Aorta (tissue), 5 donors: ENCODE results near the gene DLG3. TPM values are rescaled to one million over a fixed set of nuclear protein-coding genes. Genes with fewer than 3 reads are reported as not detected.

Experiments
- ATAC-seq: fragments of 200-7000 bp; cut with Tn5 transposase; one replicate; pipeline ENCODE4 v1.9.1; 2022; ENCODE audit warnings: moderate library complexity; ENCODE audit not compliant: low FRiP score
- DNase-seq, 2 donors: peaks; one replicate each; pipeline ENCODE4 v3.0.0-alpha.2; 2020
- H3K27ac ChIP-seq, 2 donors: one replicate each; pipeline ENCODE4 v1.5.1; 2013; ENCODE audit warnings: low read length in 2 of 2, mild to moderate bottlenecking in 2 of 2, moderate library complexity in 2 of 2, control low read depth in 1 of 2, inconsistent platforms in 1 of 2, low read depth in 1 of 2
- H3K27me3 ChIP-seq, 2 donors: one replicate each; pipeline ENCODE4 v1.6.1; 2013; ENCODE audit warnings: control low read depth in 1 of 2, low read length in 1 of 2, mild to moderate bottlenecking in 1 of 2, moderate library complexity in 1 of 2; ENCODE audit not compliant: insufficient read depth in 2 of 2, control insufficient read depth in 1 of 2
- H3K36me3 ChIP-seq, 2 donors: one replicate each; pipeline ENCODE4 v1.6.1; 2013; ENCODE audit warnings: control low read depth in 1 of 2, low read length in 1 of 2, mild to moderate bottlenecking in 1 of 2; ENCODE audit not compliant: insufficient read depth in 2 of 2, control insufficient read depth in 1 of 2
- H3K4me1 ChIP-seq, 2 donors: one replicate each; pipeline ENCODE4 v1.6.1; 2013; ENCODE audit warnings: low read length in 2 of 2, control low read depth in 1 of 2, mild to moderate bottlenecking in 1 of 2, moderate library complexity in 1 of 2; ENCODE audit not compliant: insufficient read depth in 2 of 2, control insufficient read depth in 1 of 2
- H3K4me3 ChIP-seq, 2 donors: one replicate each; pipeline ENCODE4 v1.5.1; 2013; ENCODE audit warnings: low read length in 2 of 2, control low read depth in 1 of 2, mild to moderate bottlenecking in 1 of 2
- H3K9me3 ChIP-seq: one replicate; pipeline ENCODE4 v1.6.1; 2013; ENCODE audit warnings: mild to moderate bottlenecking, low read length; ENCODE audit not compliant: control insufficient read depth
- WGBS, 2 donors: extraction: QIAGEN DNeasy Blood & Tissue Kit; methylation state at CpG; one replicate each; pipeline ENCODE4 v1.1.7; 2013; 5-methylcytosine and 5-hydroxymethylcytosine counted together
- intact Hi-C, 2 donors: fragments of 100-400 bp; cut with DNase I; formaldehyde crosslinking; loops; one replicate each; pipeline versions ENCODE4 v1.14.2 to v1.15.0; 2022
- polyA plus RNA-seq, 2 donors: library from polyadenylated mRNA; stranded (reverse); fragments of 200-250 nt; gene quantifications; one replicate each; pipeline ENCODE4 v1.2.3, GENCODE V29; 2013
- total RNA-seq, 2 donors: library from RNA; stranded (reverse); fragmentation: NEBNext Ultra II Directional; extraction: Animal tissue kit (Norgen Biotek cat#: 25700); gene quantifications; one replicate each; pipeline ENCODE4 v1.2.1, GENCODE V29; 2021
- donor health status: healthy with polysubstance abuse.
- donor health status: Bipolar disorder and iron deficiency.
- donor health status: DM: no; HTN: no; CAD: no.
- donor health status: DM: no; HTN: no; CAD: no.
- donor health status: DM: yes; HTN: yes; CAD: no.

DLG3 gene
- total and polyA plus RNA-seq, 4 donors: 16.1 to 22.8 (median 19.8) TPM

DNA sequence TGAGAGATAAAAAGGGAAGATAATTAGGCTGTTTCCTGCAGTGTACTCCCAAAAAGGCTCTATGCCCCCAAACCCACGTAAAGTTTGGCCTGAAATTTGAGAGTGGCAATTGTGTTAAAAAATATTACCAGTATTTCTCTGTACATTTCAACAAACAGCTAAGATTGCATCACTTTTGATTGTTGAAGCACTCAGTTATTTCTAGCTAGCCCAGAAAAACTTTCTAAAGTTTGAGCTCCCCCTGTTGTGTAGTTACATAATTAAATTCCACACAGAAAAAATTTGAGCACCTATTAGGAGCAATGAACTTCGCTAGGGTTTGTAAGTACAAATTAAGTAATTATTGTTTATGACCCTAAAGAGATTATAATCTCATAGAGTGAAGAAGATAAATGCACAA, 109.4 kb downstream of the DLG3 start:
- WGBS, 2 donors: 0 to 12% methylated on average over 2 of the region's 2 CpGs
- ATAC-seq (no peak), DNase-seq (no peak)
- Histone ChIP-seq H3K36me3 (no peaks in the 10 kb centered on the region), H3K9me3 (no peaks in the 10 kb centered on the region), H3K4me3 (no peak overlapping the region), H3K27me3 (no peaks in the 10 kb centered on the region), H3K27ac (no peak overlapping the region), H3K4me1 (no peaks in the 10 kb centered on the region)
- intact Hi-C loops: loop anchor here in 1 of 2 donors (5.0 kb wide), 1 partner anchor 102 kb away; no protein-coding TSS in a partner anchor

DNA sequence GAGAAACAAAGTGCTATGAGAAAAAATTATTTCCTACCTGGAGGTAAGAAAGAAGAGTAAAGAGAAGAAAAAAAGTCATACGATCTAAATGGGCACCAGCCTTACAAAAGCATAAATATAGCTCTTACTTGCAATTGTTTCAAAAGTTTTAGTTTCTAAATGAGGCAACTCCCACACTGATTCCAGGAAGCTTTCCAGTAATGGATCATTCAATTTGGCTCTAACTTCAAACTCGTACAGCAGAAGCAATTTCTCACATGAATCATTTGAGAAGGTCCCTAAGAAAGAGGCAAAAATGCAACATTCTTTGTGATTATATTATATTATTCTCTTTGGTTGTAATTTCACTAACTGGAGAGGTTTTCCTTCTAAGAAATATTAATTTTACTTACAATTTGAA, 109.9 kb downstream of the DLG3 start:
- ATAC-seq (no peak), DNase-seq (no peak)
- intact Hi-C loops: loop anchor here in 1 of 2 donors (5.0 kb wide), 1 partner anchor 102 kb away; no protein-coding TSS in a partner anchor
- Histone ChIP-seq H3K9me3 (no peaks in the 10 kb centered on the region), H3K27me3 (no peaks in the 10 kb centered on the region), H3K36me3 (no peaks in the 10 kb centered on the region), H3K27ac (no peak overlapping the region), H3K4me3 (no peak overlapping the region), H3K4me1 (no peaks in the 10 kb centered on the region)
- WGBS, 2 donors: 7 to 30% methylated on average over 2 of the region's 2 CpGs

DNA sequence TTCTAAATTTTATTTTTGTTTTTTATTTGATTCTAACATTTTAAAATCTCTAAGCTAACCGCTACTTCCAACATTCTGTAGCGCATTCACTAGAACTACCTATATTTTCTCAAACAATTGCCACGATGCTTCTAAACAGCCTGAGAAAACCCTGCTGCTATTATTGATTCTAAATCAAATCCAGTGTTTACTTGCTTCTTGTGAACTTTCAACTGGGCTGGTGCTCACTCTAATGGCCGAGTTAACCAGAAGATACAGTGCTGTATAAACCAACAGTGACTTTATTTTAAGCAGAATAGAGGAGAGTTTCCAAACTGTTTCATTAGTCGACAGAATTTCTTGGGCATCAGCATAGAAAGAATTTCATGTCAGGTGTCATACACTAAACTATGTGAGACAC, 110.3 kb downstream of the DLG3 start:
- intact Hi-C loops: loop anchor here in 1 of 2 donors (5.0 kb wide), 1 partner anchor 103 kb away; no protein-coding TSS in a partner anchor
- no peaks in the 10 kb centered on the region for H3K36me3 ChIP-seq

More for the DNA sequence above, 110.3 kb downstream of the DLG3 start:
- ATAC-seq (no peak), DNase-seq (no peak)
- 61 to 73% methylated on average over 5 of the region's 5 CpGs for WGBS, 2 donors
- no peaks in the 10 kb centered on the region for H3K4me1 ChIP-seq
- H3K27ac ChIP-seq: no peak overlapping the region
- H3K9me3 ChIP-seq: no peaks in the 10 kb centered on the region
- no peak overlapping the region for H3K4me3 ChIP-seq
- no peaks in the 10 kb centered on the region for H3K27me3 ChIP-seq

Other genes with a start within 250 kb of the DLG3 start
- not detected for gene AWAT1, start 210.2 kb upstream of the DLG3 start, total RNA-seq
- gene AWAT1, start 210.2 kb upstream of the DLG3 start, polyA plus RNA-seq: not detected
- gene P2RY4, start 184.6 kb upstream of the DLG3 start, total RNA-seq: 1 to 10 TPM in 1 of 2 donors, under 1 TPM in 1; 0.91 to 1.2 TPM
- gene P2RY4, start 184.6 kb upstream of the DLG3 start, polyA plus RNA-seq: not detected
- gene ARR3, start 176.5 kb upstream of the DLG3 start, total RNA-seq: not detected
- gene ARR3, start 176.5 kb upstream of the DLG3 start, polyA plus RNA-seq: not detected
- gene RAB41, start 162.7 kb upstream of the DLG3 start, total RNA-seq: not detected
- gene RAB41, start 162.7 kb upstream of the DLG3 start, polyA plus RNA-seq: not detected
- 10 to 100 TPM; 18.7 to 27.1 TPM for gene PDZD11, start 154.9 kb upstream of the DLG3 start, total RNA-seq
- 10 to 100 TPM; 57.8 to 67.1 TPM for gene PDZD11, start 154.9 kb upstream of the DLG3 start, polyA plus RNA-seq
- under 1 TPM; 0.36 to 0.66 TPM for gene KIF4A, start 154.7 kb upstream of the DLG3 start, total RNA-seq
- under 1 TPM; 0.38 to 0.41 TPM for gene KIF4A, start 154.7 kb upstream of the DLG3 start, polyA plus RNA-seq
- gene GDPD2, start 21.5 kb upstream of the DLG3 start, total RNA-seq: not detected
- gene GDPD2, start 21.5 kb upstream of the DLG3 start, polyA plus RNA-seq: 1 to 10 TPM in 1 of 2 donors, not detected in 1; 1.0 TPM